CD14-positive monocyte (primary cell): ENCODE measurements around the gene PCCA. TPM values are rescaled to one million over a fixed set of nuclear protein-coding genes. Genes with fewer than 3 reads are reported as not detected.

Experiments
- DNase-seq, 3 donors: peaks; one replicate each; pipeline ENCODE4 v3.0.0-alpha.2; 2011 to 2022
- H2AFZ ChIP-seq: 2 replicates; pipeline ENCODE4 v1.6.0; 2012; ENCODE audit warnings: mild to moderate bottlenecking, low read depth, low read length, inconsistent platforms; ENCODE audit not compliant: insufficient read depth, poor library complexity, severe bottlenecking
- H3K27ac ChIP-seq, 2 donors: 1 replicate in 1 of 2; 2 replicates in 1 of 2; pipeline ENCODE4 v1.5.1; 2012 to 2013; ENCODE audit warnings: low read length in 2 of 2, control low read depth in 1 of 2, inconsistent platforms in 1 of 2, low read depth in 1 of 2, mild to moderate bottlenecking in 1 of 2
- H3K27me3 ChIP-seq, 2 donors: one replicate each; pipeline versions ENCODE4 v1.6.0 to v1.6.1; 2011 to 2013; ENCODE audit warnings: low read length in 2 of 2; ENCODE audit not compliant: control insufficient read depth in 2 of 2, insufficient read depth in 2 of 2
- H3K36me3 ChIP-seq, 2 donors: replicated peaks in 1 of 2; 1 replicate in 1 of 2; 2 replicates in 1 of 2; pipeline versions ENCODE4 v1.5.1 to v1.6.1; 2012 to 2013; ENCODE audit warnings: low read length in 2 of 2, control low read depth in 1 of 2, inconsistent platforms in 1 of 2, mild to moderate bottlenecking in 1 of 2; ENCODE audit not compliant: insufficient read depth in 2 of 2, control insufficient read depth in 1 of 2
- H3K4me1 ChIP-seq, 2 donors: 1 replicate in 1 of 2; 2 replicates in 1 of 2; pipeline versions ENCODE4 v1.5.1 to v1.6.1; 2012 to 2013; ENCODE audit warnings: low read length in 2 of 2, control low read depth in 1 of 2, inconsistent platforms in 1 of 2, mild to moderate bottlenecking in 1 of 2, moderate library complexity in 1 of 2; ENCODE audit not compliant: insufficient read depth in 2 of 2, control insufficient read depth in 1 of 2
- H3K4me2 ChIP-seq: replicated peaks from 2 replicates; pipeline ENCODE3; 2012; ENCODE audit warnings: low read length, moderate library complexity, mild to moderate bottlenecking; ENCODE audit not compliant: poor library complexity, severe bottlenecking; ENCODE audit errors: extremely low read depth
- H3K4me3 ChIP-seq, 3 experiments: fragments of 200-600 bp in 1 of 3; sonication (generic) in 1 of 3; replicated peaks in 1 of 3; 1 replicate in 2 of 3; 2 replicates in 1 of 3; pipeline ENCODE4 v1.5.1; 2011 to 2013; ENCODE audit warnings: low read length in 3 of 3, mild to moderate bottlenecking in 3 of 3, control low read depth in 2 of 3, low read depth in 2 of 3, inconsistent platforms in 1 of 3, moderate library complexity in 1 of 3
- H3K79me2 ChIP-seq: 2 replicates; pipeline ENCODE4 v1.6.0; 2012; ENCODE audit warnings: mild to moderate bottlenecking, control low read depth, inconsistent platforms, low read length, moderate library complexity; ENCODE audit not compliant: insufficient read depth
- H3K9ac ChIP-seq: 2 replicates; pipeline ENCODE4 v1.6.0; 2017; ENCODE audit warnings: low read length, mild to moderate bottlenecking; ENCODE audit not compliant: insufficient read depth, poor library complexity, severe bottlenecking
- H3K9me3 ChIP-seq, 2 donors: replicated peaks in 1 of 2; 1 replicate in 1 of 2; 2 replicates in 1 of 2; pipeline versions ENCODE4 v1.5.1 to v1.6.1; 2012 to 2013; ENCODE audit warnings: low read length in 2 of 2, control low read depth in 1 of 2; ENCODE audit not compliant: control insufficient read depth in 1 of 2, insufficient read depth in 1 of 2
- H4K20me1 ChIP-seq: 2 replicates; pipeline ENCODE4 v1.6.0; 2012; ENCODE audit warnings: mild to moderate bottlenecking, low read length, control low read depth, moderate library complexity; ENCODE audit not compliant: insufficient read depth
- H3K27ac Mint-ChIP-seq, 7 donors: one replicate each; pipeline ENCODE4 v1.8.0; 2020; ENCODE audit warnings: mild to moderate bottlenecking in 7 of 7, mixed read lengths in 7 of 7, moderate library complexity in 6 of 7, inconsistent platforms in 2 of 7
- H3K27me3 Mint-ChIP-seq, 3 donors: one replicate each; pipeline ENCODE4 v1.8.0; 2021 to 2022; ENCODE audit warnings: low read depth in 3 of 3, mild to moderate bottlenecking in 3 of 3, mixed read lengths in 3 of 3, moderate library complexity in 3 of 3, inconsistent platforms in 1 of 3
- H3K36me3 Mint-ChIP-seq, 2 donors: one replicate each; pipeline ENCODE4 v1.8.0; 2020; ENCODE audit warnings: mixed read lengths in 2 of 2, inconsistent platforms in 1 of 2, mild to moderate bottlenecking in 1 of 2
- H3K4me1 Mint-ChIP-seq: one replicate; pipeline ENCODE4 v1.8.0; 2020; ENCODE audit warnings: mild to moderate bottlenecking, mixed read lengths
- H3K4me3 Mint-ChIP-seq, 2 donors: one replicate each; pipeline ENCODE4 v1.8.0; 2020; ENCODE audit warnings: mild to moderate bottlenecking in 2 of 2, mixed read lengths in 2 of 2, moderate library complexity in 1 of 2
- H3K9me3 Mint-ChIP-seq, 7 donors: one replicate each; pipeline ENCODE4 v1.8.0; 2020 to 2022; ENCODE audit warnings: mixed read lengths in 7 of 7, mild to moderate bottlenecking in 6 of 7, moderate library complexity in 6 of 7, inconsistent platforms in 2 of 7
- WGBS: methylation state at CpG from one replicate; pipeline ENCODE4 v1.1.5; 2013; ENCODE audit warnings: missing lambda C conversion rate; ENCODE audit not compliant: insufficient coverage; 5-methylcytosine and 5-hydroxymethylcytosine counted together
- intact Hi-C, 2 donors: fragments of 100-400 bp; cut with micrococcal nuclease; formaldehyde crosslinking; loops; one replicate each; pipeline versions ENCODE4 v1.15.0 to v1.15.1; 2023
- polyA plus RNA-seq, 3 donors: library from polyadenylated mRNA; depleted of rRNA in 1 of 3; unstranded in 2 of 3; stranded (reverse) in 1 of 3; fragments of 300-500 nt in 2 of 3; fragments of >200 nt in 1 of 3; fragmentation: Illumina TruSeq in 2 of 3; gene quantifications; 1 replicate in 2 of 3; 2 replicates in 1 of 3; pipeline ENCODE4 v1.2.3, GENCODE V29; 2012 to 2021
- TF ChIP-seq, protein P1 (sequence below): fragments of 200-600 bp; IDR thresholded peaks from one replicate; pipeline ENCODE4 v1.8.0; 2022; ENCODE audit warnings: antibody characterized with exemption, mild to moderate bottlenecking

Gene PCCA
- polyA plus RNA-seq, 3 donors = 4.4 to 13.5 (median 11.9) TPM

DNA sequence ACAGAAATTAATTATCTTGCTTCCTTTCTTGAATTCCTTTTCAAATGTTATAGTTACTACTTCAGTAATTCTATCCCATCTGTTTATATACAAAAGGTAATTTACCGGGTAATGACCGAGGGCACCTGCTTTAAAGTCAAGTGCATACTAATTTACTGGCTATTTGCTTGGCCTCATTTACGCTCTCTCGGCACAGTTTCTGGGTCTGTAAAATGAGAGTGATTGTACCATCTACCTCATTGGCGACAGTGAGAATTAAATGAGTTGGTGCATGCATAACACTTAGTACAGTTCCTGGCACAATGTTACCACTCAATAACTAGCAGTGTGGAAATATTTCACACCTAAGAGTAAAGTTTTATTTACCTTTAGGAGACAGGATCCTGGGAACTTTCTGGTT is 388.1 kb downstream of the PCCA start:
- Histone ChIP-seq H2AFZ (no peak overlapping the region), H3K9ac (no peak overlapping the region), H3K4me2 (no peak overlapping the region), H3K27me3 (no peaks in the 10 kb centered on the region), H3K36me3 (no peaks in the 10 kb centered on the region), H3K27ac (no peak overlapping the region), H3K4me3 (no peak overlapping the region), H4K20me1 (no peaks in the 10 kb centered on the region), H3K79me2 (no peaks in the 10 kb centered on the region), H3K9me3 (no peaks in the 10 kb centered on the region), H3K4me1 (no peaks in the 10 kb centered on the region)
- H3K9me3 Mint-ChIP-seq = no peaks in the 10 kb centered on the region
- WGBS = no CpG with 5 or more reads among the region's 5 CpGs
- H3K36me3 Mint-ChIP-seq = no peaks in the 10 kb centered on the region
- DNase-seq = no peak
- H3K4me1 Mint-ChIP-seq = peaks cover 8% of the 10 kb centered on the region
- TF ChIP-seq, protein P1, sequence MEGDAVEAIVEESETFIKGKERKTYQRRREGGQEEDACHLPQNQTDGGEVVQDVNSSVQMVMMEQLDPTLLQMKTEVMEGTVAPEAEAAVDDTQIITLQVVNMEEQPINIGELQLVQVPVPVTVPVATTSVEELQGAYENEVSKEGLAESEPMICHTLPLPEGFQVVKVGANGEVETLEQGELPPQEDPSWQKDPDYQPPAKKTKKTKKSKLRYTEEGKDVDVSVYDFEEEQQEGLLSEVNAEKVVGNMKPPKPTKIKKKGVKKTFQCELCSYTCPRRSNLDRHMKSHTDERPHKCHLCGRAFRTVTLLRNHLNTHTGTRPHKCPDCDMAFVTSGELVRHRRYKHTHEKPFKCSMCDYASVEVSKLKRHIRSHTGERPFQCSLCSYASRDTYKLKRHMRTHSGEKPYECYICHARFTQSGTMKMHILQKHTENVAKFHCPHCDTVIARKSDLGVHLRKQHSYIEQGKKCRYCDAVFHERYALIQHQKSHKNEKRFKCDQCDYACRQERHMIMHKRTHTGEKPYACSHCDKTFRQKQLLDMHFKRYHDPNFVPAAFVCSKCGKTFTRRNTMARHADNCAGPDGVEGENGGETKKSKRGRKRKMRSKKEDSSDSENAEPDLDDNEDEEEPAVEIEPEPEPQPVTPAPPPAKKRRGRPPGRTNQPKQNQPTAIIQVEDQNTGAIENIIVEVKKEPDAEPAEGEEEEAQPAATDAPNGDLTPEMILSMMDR = no peak
- H3K27me3 Mint-ChIP-seq = peaks cover 0 to 5% (median 3%) of the 10 kb centered on the region in 3 donors
- intact Hi-C loops = no loop called here
- no peak overlapping the region for H3K4me3 Mint-ChIP-seq
- no peak overlapping the region for H3K27ac Mint-ChIP-seq

DNA sequence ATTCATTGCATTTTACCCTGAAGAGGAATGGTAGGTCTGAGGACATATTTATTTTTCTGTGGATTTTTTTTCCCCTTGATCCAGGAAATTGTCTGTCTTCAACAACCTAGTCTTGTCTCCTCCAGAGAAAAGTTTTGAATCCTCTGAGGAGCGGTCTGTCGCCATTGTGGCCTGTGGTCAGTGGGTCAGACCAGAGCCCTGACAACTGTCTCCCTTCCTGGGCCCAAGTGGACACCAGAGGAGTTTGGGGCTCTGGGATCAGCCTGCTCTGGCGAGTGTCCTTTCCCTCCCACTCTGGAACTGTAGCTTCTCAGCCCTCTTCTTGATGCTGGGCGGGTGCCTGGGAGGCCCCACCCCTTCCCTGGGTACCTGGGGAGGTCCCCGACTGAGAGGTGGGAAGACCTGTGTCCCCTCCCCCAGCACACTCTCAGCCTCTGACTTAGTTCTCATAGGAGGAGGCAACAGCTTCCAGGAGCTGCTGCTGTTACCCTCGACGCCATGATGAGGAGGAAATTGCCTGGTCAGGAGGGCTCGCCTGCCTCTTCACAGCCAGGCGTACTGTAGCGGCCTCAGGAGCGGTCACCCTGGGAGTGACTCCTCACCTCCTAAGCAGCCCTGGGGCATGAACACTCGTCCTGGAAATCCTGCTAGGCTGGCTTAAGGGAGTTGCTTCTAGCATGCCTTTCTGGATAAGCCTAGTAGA is 389.4 kb downstream of the PCCA start:
- Mint-ChIP-seq H3K4me3 (no peak overlapping the region), H3K27me3 (peaks cover 0 to 5% (median 3%) of the 10 kb centered on the region in 3 donors), H3K36me3 (peaks cover 0 to under 1% of the 10 kb centered on the region in 2 donors), H3K9me3 (no peaks in the 10 kb centered on the region), H3K27ac (no peak overlapping the region), H3K4me1 (peaks cover 9% of the 10 kb centered on the region)
- H3K9ac ChIP-seq = no peak overlapping the region
- H3K9me3 ChIP-seq = no peaks in the 10 kb centered on the region
- H3K4me1 ChIP-seq = no peaks in the 10 kb centered on the region
- WGBS = 87% methylated on average over 7 of the region's 12 CpGs
- H3K4me2 ChIP-seq = no peak overlapping the region
- DNase-seq = no peak
- no peak overlapping the region for H2AFZ ChIP-seq
- intact Hi-C loops = no loop called here
- H3K4me3 ChIP-seq = no peak overlapping the region
- TF ChIP-seq, protein P1 = no peak
- no peak overlapping the region for H3K27ac ChIP-seq
- no peaks in the 10 kb centered on the region for H4K20me1 ChIP-seq
- H3K79me2 ChIP-seq = no peaks in the 10 kb centered on the region
- no peaks in the 10 kb centered on the region for H3K27me3 ChIP-seq
- no peaks in the 10 kb centered on the region for H3K36me3 ChIP-seq
